H9 (cell line): ENCODE results near the gene IVNS1ABP. TPM values are rescaled to one million over a fixed set of nuclear protein-coding genes. Genes with fewer than 3 reads are reported as not detected.

Experiments used
- DNase-seq: peaks from one replicate; pipeline ENCODE4 v3.0.0-alpha.2; 2017
- H2AFZ ChIP-seq: one replicate; pipeline ENCODE4 v1.6.1; 2013; ENCODE audit warnings: mild to moderate bottlenecking, low read length, control low read depth, moderate library complexity
- H2AK5ac ChIP-seq: 2 replicates; pipeline ENCODE4 v1.6.1; 2013; ENCODE audit warnings: low read length, control low read depth, mixed read lengths; ENCODE audit not compliant: insufficient read length
- H2BK120ac ChIP-seq: one replicate; pipeline ENCODE4 v1.6.1; 2013; ENCODE audit warnings: low read depth, mild to moderate bottlenecking, low read length, control low read depth, inconsistent platforms; ENCODE audit not compliant: poor library complexity, severe bottlenecking
- H2BK12ac ChIP-seq: 2 replicates; pipeline ENCODE4 v1.6.1; 2013; ENCODE audit warnings: low read length, control low read depth, mixed read lengths, low read depth; ENCODE audit not compliant: insufficient read length
- H2BK15ac ChIP-seq: 2 replicates; pipeline ENCODE4 v1.6.1; 2013; ENCODE audit warnings: low read depth, low read length, control low read depth
- H2BK20ac ChIP-seq: one replicate; pipeline ENCODE4 v1.6.1; 2013; ENCODE audit warnings: low read depth, mild to moderate bottlenecking, low read length, control low read depth, inconsistent platforms; ENCODE audit not compliant: poor library complexity, severe bottlenecking
- H2BK5ac ChIP-seq: 2 replicates; pipeline ENCODE4 v1.6.1; 2013; ENCODE audit warnings: low read length, control low read depth, mixed read lengths; ENCODE audit not compliant: insufficient read length
- H3K14ac ChIP-seq: 2 replicates; pipeline ENCODE4 v1.6.1; 2013; ENCODE audit warnings: low read length, control low read depth; ENCODE audit not compliant: insufficient read depth
- H3K18ac ChIP-seq: 2 replicates; pipeline ENCODE4 v1.6.1; 2013; ENCODE audit warnings: low read depth, mild to moderate bottlenecking, mixed read lengths, low read length, control low read depth; ENCODE audit not compliant: insufficient read length
- H3K23ac ChIP-seq: 2 replicates; pipeline ENCODE4 v1.6.1; 2013; ENCODE audit warnings: low read length, control low read depth, mixed read lengths, low read depth; ENCODE audit not compliant: insufficient read length
- H3K23me2 ChIP-seq: 2 replicates; pipeline ENCODE4 v1.6.1; 2013; ENCODE audit warnings: low read depth, mild to moderate bottlenecking, mixed read lengths, low read length, control low read depth; ENCODE audit not compliant: insufficient read length, poor library complexity, severe bottlenecking
- H3K27ac ChIP-seq: 2 replicates; pipeline ENCODE4 v1.5.1; 2013; ENCODE audit warnings: low read length, control low read depth, mixed read lengths, low read depth; ENCODE audit not compliant: insufficient read length
- H3K27me3 ChIP-seq: 2 replicates; pipeline ENCODE4 v1.6.1; 2013; ENCODE audit warnings: low read length, control low read depth, inconsistent platforms; ENCODE audit not compliant: insufficient read depth
- H3K4ac ChIP-seq: 2 replicates; pipeline ENCODE4 v1.6.1; 2013; ENCODE audit warnings: low read depth, mild to moderate bottlenecking, control low read depth, inconsistent platforms, low read length, moderate library complexity
- H3K4me1 ChIP-seq: 2 replicates; pipeline ENCODE4 v1.6.1; 2013; ENCODE audit warnings: low read length, control low read depth, inconsistent platforms; ENCODE audit not compliant: insufficient read depth
- H3K4me2 ChIP-seq: 2 replicates; pipeline ENCODE4 v1.6.1; 2013; ENCODE audit warnings: low read length, control low read depth, mixed read lengths; ENCODE audit not compliant: insufficient read length, insufficient read depth
- H3K56ac ChIP-seq: 2 replicates; pipeline ENCODE4 v1.6.1; 2013; ENCODE audit warnings: low read depth, mild to moderate bottlenecking, mixed read lengths, low read length, control low read depth; ENCODE audit not compliant: insufficient read length
- H3K79me1 ChIP-seq: 2 replicates; pipeline ENCODE4 v1.6.1; 2013; ENCODE audit warnings: low read depth, mild to moderate bottlenecking, moderate library complexity, low read length, control low read depth, inconsistent platforms; ENCODE audit not compliant: insufficient read depth, poor library complexity, severe bottlenecking
- H3K79me2 ChIP-seq: 2 replicates; pipeline ENCODE4 v1.6.1; 2013; ENCODE audit warnings: low read length, control low read depth, inconsistent platforms; ENCODE audit not compliant: insufficient read depth
- H3K9ac ChIP-seq: 2 replicates; pipeline ENCODE4 v1.6.1; 2013; ENCODE audit warnings: low read length, control low read depth, mixed read lengths; ENCODE audit not compliant: insufficient read length; ENCODE audit errors: extremely low read depth
- H3K9me3 ChIP-seq: one replicate; pipeline ENCODE4 v1.6.1; 2013; ENCODE audit warnings: low read depth, low read length, inconsistent platforms; ENCODE audit not compliant: control insufficient read depth
- H3T11ph ChIP-seq: one replicate; pipeline ENCODE4 v1.6.1; 2013; ENCODE audit warnings: mild to moderate bottlenecking, low read length, control low read depth, inconsistent platforms
- H4K20me1 ChIP-seq: one replicate; pipeline ENCODE4 v1.6.1; 2013; ENCODE audit not compliant: control insufficient read depth, insufficient read length, insufficient read depth
- H4K5ac ChIP-seq: 2 replicates; pipeline ENCODE4 v1.6.1; 2013; ENCODE audit warnings: low read depth, mild to moderate bottlenecking, mixed read lengths, low read length, control low read depth; ENCODE audit not compliant: insufficient read length
- H4K8ac ChIP-seq: replicated peaks from 2 replicates; pipeline ENCODE4 v1.6.1; 2013; ENCODE audit warnings: low read length, control low read depth, mixed read lengths, low read depth; ENCODE audit not compliant: insufficient read length
- H4K91ac ChIP-seq: 2 replicates; pipeline ENCODE4 v1.6.1; 2013; ENCODE audit warnings: low read depth, mild to moderate bottlenecking, moderate library complexity, mixed read lengths, low read length, control low read depth; ENCODE audit not compliant: insufficient read length
- H3K27ac Mint-ChIP-seq, 3 experiments: 2 replicates in 2 of 3; 3 replicates in 1 of 3; pipeline ENCODE4 v1.8.0; 2020 to 2021; ENCODE audit warnings: mixed read lengths in 3 of 3, mild to moderate bottlenecking in 1 of 3, moderate library complexity in 1 of 3
- H3K27me3 Mint-ChIP-seq: 2 replicates; pipeline ENCODE4 v1.8.0; 2021; ENCODE audit warnings: low read depth, mild to moderate bottlenecking, moderate library complexity, mixed read lengths
- H3K36me3 Mint-ChIP-seq, 3 experiments: 2 replicates in 2 of 3; 3 replicates in 1 of 3; pipeline ENCODE4 v1.8.0; 2020 to 2021; ENCODE audit warnings: low read depth in 3 of 3, mixed read lengths in 3 of 3; ENCODE audit not compliant: insufficient read depth in 1 of 3
- H3K4me1 Mint-ChIP-seq, 2 experiments: 2 replicates each; pipeline ENCODE4 v1.8.0; 2020; ENCODE audit warnings: mixed read lengths in 2 of 2
- H3K4me3 Mint-ChIP-seq, 2 experiments: 2 replicates in 1 of 2; 3 replicates in 1 of 2; pipeline ENCODE4 v1.8.0; 2020 to 2021; ENCODE audit warnings: mild to moderate bottlenecking in 2 of 2, mixed read lengths in 2 of 2, moderate library complexity in 1 of 2
- H3K9me3 Mint-ChIP-seq, 2 experiments: 2 replicates in 1 of 2; 3 replicates in 1 of 2; pipeline ENCODE4 v1.8.0; 2020; ENCODE audit warnings: mild to moderate bottlenecking in 2 of 2, mixed read lengths in 2 of 2, moderate library complexity in 1 of 2
- WGBS: extraction: QIAGEN DNeasy Blood & Tissue Kit; methylation state at CpG from one replicate; pipeline ENCODE4 v1.1.7; 2013; ENCODE audit warnings: missing lambda C conversion rate, low lambda C conversion rate, mixed read lengths; ENCODE audit not compliant: insufficient read length; ENCODE audit errors: extremely low coverage; 5-methylcytosine and 5-hydroxymethylcytosine counted together
- total RNA-seq: library from RNA; stranded (reverse); gene quantifications from 2 replicates; pipeline ENCODE4 v1.2.1, GENCODE V29; 2021
- TF ChIP-seq, protein P1 (sequence below): fragments of 200-600 bp; sonication (generic); conservative IDR thresholded peaks from 3 replicates; pipeline ENCODE4 v1.8.0; 2021; ENCODE audit warnings: antibody characterized with exemption, mild to moderate bottlenecking

Gene IVNS1ABP
- total RNA-seq, 1 experiment from 2014 or later: 110 TPM

- no peaks in the 10 kb centered on the region for H3K23me2 ChIP-seq
- no peak overlapping the region for H3K4me3 Mint-ChIP-seq
- no peaks in the 10 kb centered on the region for H3K27me3 ChIP-seq
- H3T11ph ChIP-seq: no peak overlapping the region
- DNase-seq: no peak
- H2BK20ac ChIP-seq: no peak overlapping the region
- H3K4me1 ChIP-seq: peaks cover 2% of the 10 kb centered on the region; the same call in 1 of the 2 replicates
- H4K91ac ChIP-seq: no peak overlapping the region
- H3K18ac ChIP-seq: no peak overlapping the region
- no peak overlapping the region for H3K4ac ChIP-seq
- no peaks in the 10 kb centered on the region; the same call in 1 of the 2 replicates for H3K27me3 Mint-ChIP-seq
- no peak overlapping the region for H3K4me2 ChIP-seq
- H2BK5ac ChIP-seq: no peak overlapping the region
- peaks cover 9 to 12% of the 10 kb centered on the region in 2 experiments for H3K4me1 Mint-ChIP-seq
- no peak overlapping the region for H4K8ac ChIP-seq
- H3K27ac ChIP-seq: no peak overlapping the region
- no peak overlapping the region for H2BK15ac ChIP-seq
- no peak overlapping the region for H3K23ac ChIP-seq
- H3K56ac ChIP-seq: no peak overlapping the region
- no peak overlapping the region for H3K14ac ChIP-seq
- no peak overlapping the region for H2AFZ ChIP-seq
- H3K36me3 Mint-ChIP-seq: no peaks in the 10 kb centered on the region
- H3K79me2 ChIP-seq: no peaks in the 10 kb centered on the region
- H2AK5ac ChIP-seq: no peak overlapping the region
- no peak overlapping the region for H3K9ac ChIP-seq
- no peak overlapping the region for H2BK120ac ChIP-seq
- H3K79me1 ChIP-seq: no peaks in the 10 kb centered on the region
- TF ChIP-seq, protein P1, sequence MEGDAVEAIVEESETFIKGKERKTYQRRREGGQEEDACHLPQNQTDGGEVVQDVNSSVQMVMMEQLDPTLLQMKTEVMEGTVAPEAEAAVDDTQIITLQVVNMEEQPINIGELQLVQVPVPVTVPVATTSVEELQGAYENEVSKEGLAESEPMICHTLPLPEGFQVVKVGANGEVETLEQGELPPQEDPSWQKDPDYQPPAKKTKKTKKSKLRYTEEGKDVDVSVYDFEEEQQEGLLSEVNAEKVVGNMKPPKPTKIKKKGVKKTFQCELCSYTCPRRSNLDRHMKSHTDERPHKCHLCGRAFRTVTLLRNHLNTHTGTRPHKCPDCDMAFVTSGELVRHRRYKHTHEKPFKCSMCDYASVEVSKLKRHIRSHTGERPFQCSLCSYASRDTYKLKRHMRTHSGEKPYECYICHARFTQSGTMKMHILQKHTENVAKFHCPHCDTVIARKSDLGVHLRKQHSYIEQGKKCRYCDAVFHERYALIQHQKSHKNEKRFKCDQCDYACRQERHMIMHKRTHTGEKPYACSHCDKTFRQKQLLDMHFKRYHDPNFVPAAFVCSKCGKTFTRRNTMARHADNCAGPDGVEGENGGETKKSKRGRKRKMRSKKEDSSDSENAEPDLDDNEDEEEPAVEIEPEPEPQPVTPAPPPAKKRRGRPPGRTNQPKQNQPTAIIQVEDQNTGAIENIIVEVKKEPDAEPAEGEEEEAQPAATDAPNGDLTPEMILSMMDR: no peak
- H3K9me3 Mint-ChIP-seq: no peaks in the 10 kb centered on the region
- H4K20me1 ChIP-seq: no peaks in the 10 kb centered on the region
- WGBS: no CpG with 5 or more reads among the region's 4 CpGs
- H2BK12ac ChIP-seq: no peak overlapping the region
- no peaks in the 10 kb centered on the region for H3K9me3 ChIP-seq
- H4K5ac ChIP-seq: no peak overlapping the region
- no peak overlapping the region for H3K27ac Mint-ChIP-seq
These were observed 17.1 kb upstream of the IVNS1ABP start for GRCh38 chr1:185334182-185334581.
